NCI-H1694 treated with DMSO at 0.1 percent for 48 hours (cell line): ENCODE results near the gene ITGA1.

Experiments used
- DNase-seq: peaks from one replicate; lab custom pipeline; 2025; lab: John Stamatoyannopoulos, UW

ITGA1 gene

DNA sequence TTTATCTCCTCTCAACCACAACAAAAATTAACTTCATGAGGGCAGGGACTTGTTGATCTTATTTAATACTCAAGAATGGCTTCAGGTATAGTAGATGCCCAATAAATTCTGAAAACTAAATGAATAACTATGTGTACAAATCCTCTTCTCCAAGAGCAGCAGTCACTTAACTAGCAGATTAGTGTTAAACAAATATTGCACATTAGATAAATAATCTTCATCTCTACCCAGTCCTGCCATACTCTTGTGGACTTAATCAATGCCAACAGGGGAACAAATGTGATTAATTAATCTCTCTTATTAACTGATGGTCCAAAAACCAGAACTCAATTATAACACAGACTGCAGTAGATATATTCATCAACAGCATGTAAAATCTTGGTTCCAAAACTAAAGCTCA is 15.0 kb upstream of the ITGA1 start:
- no peak for DNase-seq

DNA sequence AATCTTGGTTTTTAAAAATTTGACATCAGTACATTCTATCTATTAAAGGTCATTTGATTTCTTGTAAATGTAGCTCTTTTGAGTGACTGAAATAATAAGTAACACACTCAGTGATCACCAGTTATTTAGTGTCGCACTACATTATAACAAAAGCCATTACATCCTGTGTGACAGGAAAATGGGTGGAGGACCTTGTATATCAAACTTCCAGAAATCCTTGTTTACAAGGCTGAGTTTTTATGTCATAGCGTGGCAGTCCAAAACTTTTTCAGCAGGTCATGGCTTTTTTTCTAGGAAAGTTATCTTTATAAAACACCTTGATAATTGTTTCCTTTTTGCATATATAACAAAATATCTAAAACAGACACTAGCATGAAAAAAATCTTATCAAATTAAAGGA is 14.4 kb upstream of the ITGA1 start:
- DNase-seq: no peak

DNA sequence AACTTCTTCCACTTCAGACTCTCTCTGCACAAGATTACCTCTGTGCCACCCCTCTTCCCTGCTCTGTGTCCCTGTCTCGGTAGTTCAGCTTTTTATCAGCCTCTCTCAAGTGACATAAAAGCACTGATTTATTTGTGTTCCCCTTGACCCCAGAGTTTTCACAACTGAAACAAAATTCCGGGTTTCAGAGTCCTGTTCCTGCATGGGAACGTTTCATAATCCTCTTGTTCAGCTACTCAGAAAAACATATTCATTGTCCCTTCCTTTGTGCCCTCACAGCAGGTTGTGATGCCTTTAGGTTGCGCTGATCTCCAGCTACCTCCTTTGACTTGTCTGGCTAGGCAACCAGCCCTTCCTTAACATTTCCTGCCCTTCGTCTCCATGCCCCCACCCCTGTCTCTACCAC is 13.7 kb upstream of the ITGA1 start:
- DNase-seq: no peak

GRCh38 chr5:52776116-52776515 is 11.6 kb upstream of the ITGA1 start:
- DNase-seq: no peak

GRCh38 chr5:52777186-52777585 is 10.5 kb upstream of the ITGA1 start:
- no peak for DNase-seq

GRCh38 chr5:52778781-52779180 is 8.9 kb upstream of the ITGA1 start:
- no peak for DNase-seq

- DNase-seq: no peak
These were observed 8.5 kb upstream of the ITGA1 start for GRCh38 chr5:52779213-52779612.

- DNase-seq: no peak
These were observed 4.3 kb upstream of the ITGA1 start for GRCh38 chr5:52783226-52783959.

GRCh38 chr5:52784737-52785136 is 3.0 kb upstream of the ITGA1 start:
- no peak for DNase-seq

DNA sequence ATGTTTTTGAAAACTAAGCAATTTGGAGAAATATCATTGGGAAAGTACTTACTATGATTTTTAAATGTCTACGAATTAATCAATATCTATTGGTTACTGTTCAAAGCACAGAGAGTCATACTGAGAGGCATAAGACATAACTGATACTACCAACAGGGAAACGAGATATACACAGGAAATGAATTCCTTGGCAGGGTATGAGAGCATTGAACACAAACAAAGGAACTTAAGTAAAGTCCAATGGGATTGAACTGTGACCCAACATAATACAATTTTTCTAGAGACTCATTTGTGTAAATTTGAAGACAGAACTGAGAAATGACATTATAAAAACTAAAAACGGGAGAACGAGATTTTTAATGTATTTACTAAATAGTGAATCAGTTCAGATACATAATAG is 1.3 kb upstream of the ITGA1 start:
- DNase-seq: no peak

DNA sequence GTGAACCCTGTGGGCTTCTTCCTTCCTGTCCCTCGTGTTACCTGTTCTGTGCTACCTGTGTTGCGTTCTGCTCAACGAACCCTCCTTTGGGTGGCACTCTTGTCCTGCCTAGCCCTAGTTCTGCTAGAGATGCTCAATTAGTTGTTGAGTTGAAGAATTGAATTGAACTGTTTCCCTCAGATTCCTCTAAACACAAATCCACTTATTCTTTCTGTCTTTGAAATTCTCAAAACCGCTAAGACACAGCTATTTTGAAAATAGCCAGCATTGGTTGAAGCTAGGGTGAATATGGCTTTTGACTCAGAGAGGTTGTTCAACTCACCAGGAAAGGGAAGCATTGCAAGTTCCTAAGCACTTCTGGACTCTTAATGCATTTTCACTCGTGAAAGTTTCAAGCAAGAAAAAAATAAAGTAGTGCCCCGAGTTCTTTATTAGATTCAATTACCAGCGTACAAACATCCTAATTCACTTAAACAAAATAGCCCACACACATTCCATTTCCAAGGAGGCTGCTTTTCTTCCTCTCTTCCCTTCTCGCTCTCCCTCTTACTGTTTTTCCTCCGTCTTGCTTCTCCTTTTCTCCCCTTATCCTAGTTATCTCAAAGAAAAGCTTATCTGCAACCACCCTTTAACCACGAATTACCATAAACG is 642 bp upstream of the ITGA1 start:
- DNase-seq: no peak

DNA sequence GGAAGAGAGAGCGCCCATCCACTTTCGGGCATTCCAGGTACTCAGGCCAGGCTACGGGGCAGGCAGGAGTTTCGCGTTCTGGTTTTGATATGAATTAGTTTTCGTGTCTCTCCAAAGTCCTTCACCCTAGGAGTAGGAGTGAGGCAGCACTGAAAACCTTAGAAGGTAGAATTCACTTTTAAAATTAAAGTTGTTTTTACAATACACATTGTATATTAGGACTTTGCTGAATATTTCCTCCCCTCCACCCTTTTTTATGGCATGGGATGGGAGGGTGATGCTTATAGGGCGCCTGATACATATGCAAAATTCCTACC is 747 bp downstream of the ITGA1 start:
- DNase-seq: no peak

DNA sequence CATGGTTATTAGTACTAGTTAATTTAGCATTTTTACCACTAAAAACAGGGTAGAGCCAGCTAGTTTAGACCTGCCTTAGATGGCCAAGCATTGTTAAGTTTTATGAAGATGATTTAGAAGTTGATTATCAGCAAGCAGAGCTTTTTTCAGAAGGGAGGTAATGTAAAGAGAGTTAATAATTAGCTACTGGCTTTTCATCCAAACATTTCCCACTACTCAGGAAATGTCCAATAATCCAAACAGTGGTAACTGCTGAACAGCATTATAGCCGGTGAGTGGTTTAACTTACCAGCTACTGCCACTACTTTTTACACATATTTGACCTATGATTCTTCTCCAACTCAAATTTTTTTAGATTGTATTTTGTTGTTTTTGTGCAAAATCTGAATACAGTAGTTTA is 1.7 kb downstream of the ITGA1 start:
- no peak for DNase-seq

DNA sequence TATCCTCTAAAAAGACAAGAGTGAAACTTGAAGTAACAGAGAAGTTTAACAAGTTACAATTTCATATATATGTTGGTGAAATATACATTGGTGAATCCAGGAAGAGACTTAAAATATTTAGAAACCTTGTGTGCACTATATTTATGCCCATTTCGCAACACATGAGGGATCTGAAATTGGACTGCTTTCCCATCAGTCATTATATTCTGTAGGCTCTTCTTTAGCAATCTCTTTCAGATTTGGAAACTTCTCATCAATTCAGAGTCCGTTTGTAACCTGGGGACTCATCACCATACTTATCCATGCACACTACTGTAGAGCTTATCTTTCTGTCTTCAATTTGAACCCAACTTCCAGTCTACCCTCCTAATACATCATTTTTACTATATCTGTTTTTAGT is 2.1 kb downstream of the ITGA1 start:
- DNase-seq: no peak

DNA sequence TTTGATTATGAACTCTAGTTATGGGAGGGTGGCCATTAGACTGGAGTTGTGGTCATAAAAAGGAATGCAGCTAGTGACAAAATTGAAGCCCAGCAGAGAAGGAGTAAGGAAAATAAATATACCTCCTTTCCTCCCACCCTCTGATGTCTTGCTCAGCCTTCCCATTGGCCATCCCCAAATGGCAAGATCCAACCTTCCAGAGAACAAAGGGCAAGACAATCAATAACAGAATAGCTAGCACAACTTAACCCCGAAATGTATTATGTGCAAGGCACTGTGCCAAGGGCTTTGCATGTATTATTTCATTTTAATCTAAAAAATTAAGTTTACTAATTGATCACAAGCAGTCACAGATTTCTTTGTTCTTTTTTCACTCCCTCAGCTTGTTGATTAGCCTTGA is 3.6 kb downstream of the ITGA1 start:
- no peak for DNase-seq

DNA sequence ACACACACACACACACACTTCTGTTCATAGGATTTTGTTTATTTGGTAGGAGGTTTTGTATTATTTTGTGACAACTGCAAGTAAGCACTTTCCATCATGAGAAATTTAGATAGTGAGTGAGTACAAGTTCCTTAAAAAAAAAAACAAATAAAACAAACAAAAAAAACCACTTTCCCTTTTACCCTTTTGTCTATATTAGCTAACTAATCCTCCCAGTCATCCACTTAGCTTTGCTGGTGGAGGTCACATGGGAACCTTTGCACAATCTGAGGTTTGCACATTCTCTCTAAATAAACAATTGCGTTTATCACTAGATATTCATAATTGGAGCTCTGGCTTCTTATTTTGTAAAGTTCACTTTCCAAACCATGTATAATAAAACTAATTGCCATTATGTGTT is 6.8 kb downstream of the ITGA1 start:
- DNase-seq: no peak

- DNase-seq: no peak
These were observed 8.3 kb downstream of the ITGA1 start for GRCh38 chr5:52796031-52796430.

DNA sequence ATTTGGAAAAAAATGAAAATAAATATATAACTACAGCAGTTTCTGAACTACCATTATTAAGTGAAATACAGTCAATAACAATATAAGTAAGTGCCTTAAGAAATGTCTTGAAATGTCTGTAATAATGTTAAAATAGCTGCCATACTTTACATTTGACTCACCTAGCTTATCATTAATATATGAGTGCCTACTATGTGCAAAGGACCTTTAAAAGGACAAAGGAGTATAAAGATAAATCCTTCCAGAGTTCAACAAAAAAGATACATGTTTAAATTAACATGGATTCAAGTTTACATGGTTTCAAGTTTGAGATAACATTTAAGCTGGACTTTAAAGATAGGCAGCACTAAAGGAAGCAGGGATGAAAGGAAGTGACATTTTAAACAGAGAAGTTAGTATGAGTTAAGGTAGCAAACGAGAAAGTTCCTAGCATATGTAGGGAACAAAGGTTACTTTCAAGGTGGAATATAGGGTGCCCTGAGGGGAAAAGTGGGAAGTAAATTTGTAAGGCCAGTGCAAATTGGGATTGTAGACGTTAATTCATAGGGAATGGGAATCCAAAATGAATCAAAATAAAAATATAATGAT is 8.9 kb downstream of the ITGA1 start:
- no peak for DNase-seq

DNA sequence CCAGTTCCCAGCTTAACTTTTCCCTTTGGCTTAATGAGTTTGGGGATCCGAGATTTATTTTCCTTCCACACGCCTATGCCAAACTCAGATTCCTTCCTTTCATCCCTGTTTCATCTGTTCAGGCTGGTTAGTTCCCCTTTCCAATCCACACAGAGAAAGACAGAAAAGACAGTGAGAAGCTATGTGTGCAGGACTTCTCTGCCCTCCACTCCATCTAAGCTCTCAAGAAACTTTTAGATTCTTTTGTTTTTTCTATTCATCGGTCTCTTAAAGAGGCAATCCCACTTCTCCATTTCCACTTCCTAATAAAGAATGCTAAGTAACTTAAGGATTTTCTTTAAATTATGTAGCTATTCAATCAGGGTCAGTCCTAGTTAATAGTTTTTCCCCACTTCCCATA is 11.2 kb downstream of the ITGA1 start:
- DNase-seq: no peak

GRCh38 chr5:52799358-52799982 is 11.8 kb downstream of the ITGA1 start:
- DNase-seq: no peak

- peak; percentile 87 for DNase-seq
These were observed 12.3 kb downstream of the ITGA1 start for GRCh38 chr5:52799983-52800393.

- DNase-seq: no peak
These were observed 12.9 kb downstream of the ITGA1 start for GRCh38 chr5:52800394-52801213.
